ENCODE data around the gene SEL1L. TPM values are rescaled to one million over a fixed set of nuclear protein-coding genes. Genes with fewer than 3 reads are reported as not detected.

SEL1L gene
- total RNA-seq, 4 donors from 2014 or later = 19.0 to 38.3 (median 28.7) TPM

GRCh38 chr14:81427348-81428058 is 106.2 kb downstream of the SEL1L start:
- WGBS, 2 donors = 5 to 7% methylated on average over 7 to 8 of the region's 8 CpGs
- no peak for TF ChIP-seq POLR2A (IDR thresholded peaks at IDR 0.05)
- no peak for TF ChIP-seq CTCF (IDR thresholded peaks at IDR 0.05)
- H3K36me3 ChIP-seq = peaks cover 0 to 9% (median 3%) of the 10 kb centered on the region in 3 donors
- no peaks in the 10 kb centered on the region for H3K27me3 ChIP-seq
- peak overlapping the region in 3 of 4 donors; percentile 16 to 50 (median 19) for H3K27ac ChIP-seq
- intact Hi-C loops (cut with DNase I) = no loop called here
- H3K4me1 ChIP-seq = peaks cover 5 to 34% (median 11%) of the 10 kb centered on the region in 3 donors
- DNase-seq = no peak
- no peaks in the 10 kb centered on the region for H3K9me3 ChIP-seq
- H3K4me3 ChIP-seq = no peak overlapping the region

GRCh38 chr14:81423504-81423903 is 110.1 kb downstream of the SEL1L start:
- DNase-seq = no peak
- WGBS, 2 donors = 43 to 57% methylated on average over 1 to 6 of the region's 6 CpGs
- TF ChIP-seq CTCF (IDR thresholded peaks at IDR 0.05) (no peak), POLR2A (IDR thresholded peaks at IDR 0.05) (no peak)

More at GRCh38 chr14:81423504-81423903, 110.1 kb downstream of the SEL1L start:
- no peaks in the 10 kb centered on the region for H3K27me3 ChIP-seq
- intact Hi-C loops (cut with DNase I) = no loop called here
- H3K4me1 ChIP-seq = peaks cover 5 to 25% (median 11%) of the 10 kb centered on the region in 3 donors
- no peak overlapping the region for H3K4me3 ChIP-seq
- H3K27ac ChIP-seq = peak overlapping the region; percentile 6 to 73 (median 20)
- peaks cover 0 to 9% (median 3%) of the 10 kb centered on the region in 3 donors for H3K36me3 ChIP-seq
- no peaks in the 10 kb centered on the region for H3K9me3 ChIP-seq

Other genes with a start within 250 kb of the SEL1L start
- 10 to 100 TPM; 58.7 to 71.6 (median 67.1) TPM for gene STON2, start 133.5 kb downstream of the SEL1L start, total RNA-seq